HG03108 (cell line): ENCODE measurements around the gene VAV2.

Experiments
- ATAC-seq: cut with Tn5 transposase; IDR thresholded peaks from one replicate; pipeline ENCODE4 v1.9.1; 2021; ENCODE audit warnings: moderate library complexity; ENCODE audit not compliant: unreplicated experiment

VAV2 gene

GRCh38 chr9:133716564-133717112 is 275.5 kb downstream of the VAV2 start:
- no peak for ATAC-seq

GRCh38 chr9:133715866-133716563 is 276.1 kb downstream of the VAV2 start:
- ATAC-seq = no peak

- no peak for ATAC-seq
Measured at GRCh38 chr9:133715295-133715865, 276.7 kb downstream of the VAV2 start.

- ATAC-seq = no peak
Measured at GRCh38 chr9:133714606-133715294, 277.4 kb downstream of the VAV2 start.

- ATAC-seq = no peak
Measured at GRCh38 chr9:133713960-133714495, 278.1 kb downstream of the VAV2 start.

- ATAC-seq = no peak
Measured at GRCh38 chr9:133713150-133713959, 278.8 kb downstream of the VAV2 start.

GRCh38 chr9:133712221-133713100 is 279.7 kb downstream of the VAV2 start:
- ATAC-seq = no peak
